ENCODE data around the gene FUBP1. TPM values are rescaled to one million over a fixed set of nuclear protein-coding genes. Genes with fewer than 3 reads are reported as not detected.
A peak's percentile ranks its signal among the peaks of the same experiment; 100 is the strongest.
"Not testable (repeated sequence)": the region's sequence is repeated elsewhere in the genome, so short reads cannot be mapped to it uniquely, and the experiment has no call there.

FUBP1 gene
- total RNA-seq, 1 donor from 2014 or later: 86.5 TPM

- Mint-ChIP-seq H3K9me3 (ENCODE audit: low read depth) (no peaks in the 10 kb centered on the region), H3K36me3 (ENCODE audit: low read depth) (no peaks in the 10 kb centered on the region), H3K27me3 (ENCODE audit: low read depth) (no peaks in the 10 kb centered on the region), H3K27ac (ENCODE audit: unreplicated experiment) (peak overlapping the region; percentile 98), H3K4me3 (ENCODE audit: unreplicated experiment) (peak overlapping the region; percentile 93), H3K4me1 (ENCODE audit: low read depth) (peaks cover 43% of the 10 kb centered on the region)
- DNase-seq (ENCODE audit: low spot score): no peak
- TF ChIP-seq CTCF (IDR thresholded peaks at IDR 0.05): no peak
These were observed 26.5 kb upstream of the FUBP1 start for GRCh38 chr1:78005448-78005722.

GRCh38 chr1:78004719-78005447, 26.0 kb upstream of the FUBP1 start, which contains the start of gene DNAJB4:
Gene DNAJB4 (plus strand): TSS chr1:78004939. CDS start chr1:78005111, 172 bp downstream.
- peaks cover 40% of the 10 kb centered on the region for H3K4me1 Mint-ChIP-seq (ENCODE audit: low read depth)
- no peak for DNase-seq (ENCODE audit: low spot score)
- H3K36me3 Mint-ChIP-seq (ENCODE audit: low read depth): no peaks in the 10 kb centered on the region

GRCh38 chr1:78003882-78004718, 25.2 kb upstream of the FUBP1 start:
- H3K4me1 Mint-ChIP-seq (ENCODE audit: low read depth): peaks cover 32% of the 10 kb centered on the region
- TF ChIP-seq CTCF (IDR thresholded peaks at IDR 0.05): no peak
- no peaks in the 10 kb centered on the region for H3K27me3 Mint-ChIP-seq (ENCODE audit: low read depth)
- peak overlapping the region; percentile 93 for H3K4me3 Mint-ChIP-seq (ENCODE audit: unreplicated experiment)
- DNase-seq (ENCODE audit: low spot score): no peak
- H3K27ac Mint-ChIP-seq (ENCODE audit: unreplicated experiment): peak overlapping the region; percentile 98
- no peaks in the 10 kb centered on the region for H3K36me3 Mint-ChIP-seq (ENCODE audit: low read depth)
- no peaks in the 10 kb centered on the region for H3K9me3 Mint-ChIP-seq (ENCODE audit: low read depth)

More at GRCh38 chr1:78004719-78005447, 26.0 kb upstream of the FUBP1 start, which contains the start of gene DNAJB4:
- no peaks in the 10 kb centered on the region for H3K9me3 Mint-ChIP-seq (ENCODE audit: low read depth)
- peak within 1 kb of the TSS; percentile 98 for H3K27ac Mint-ChIP-seq (ENCODE audit: unreplicated experiment)
- TF ChIP-seq CTCF (IDR thresholded peaks at IDR 0.05): peak; percentile 20
- H3K27me3 Mint-ChIP-seq (ENCODE audit: low read depth): no peaks in the 10 kb centered on the region
- H3K4me3 Mint-ChIP-seq (ENCODE audit: unreplicated experiment): peak within 1 kb of the TSS; percentile 93

GRCh38 chr1:78003070-78003746, 24.3 kb upstream of the FUBP1 start:
- Mint-ChIP-seq H3K9me3 (ENCODE audit: low read depth) (no peaks in the 10 kb centered on the region), H3K4me3 (ENCODE audit: unreplicated experiment) (peak overlapping the region; percentile 58), H3K27ac (ENCODE audit: unreplicated experiment) (peak overlapping the region; percentile 98), H3K36me3 (ENCODE audit: low read depth) (no peaks in the 10 kb centered on the region), H3K4me1 (ENCODE audit: low read depth) (peaks cover 27% of the 10 kb centered on the region), H3K27me3 (ENCODE audit: low read depth) (no peaks in the 10 kb centered on the region)
- DNase-seq (ENCODE audit: low spot score): no peak
- TF ChIP-seq CTCF (IDR thresholded peaks at IDR 0.05): no peak

- H3K9me3 Mint-ChIP-seq (ENCODE audit: low read depth); DNase-seq (ENCODE audit: low spot score); H3K27me3 Mint-ChIP-seq (ENCODE audit: low read depth); H3K4me3 Mint-ChIP-seq (ENCODE audit: unreplicated experiment); H3K27ac Mint-ChIP-seq (ENCODE audit: unreplicated experiment); H3K36me3 Mint-ChIP-seq (ENCODE audit: low read depth): not testable (repeated sequence)
- peaks cover 18% of the 10 kb centered on the region for H3K4me1 Mint-ChIP-seq (ENCODE audit: low read depth)
These were observed 21.7 kb upstream of the FUBP1 start for GRCh38 chr1:78000536-78000935.

Measured in chondrocyte (in vitro differentiated cells).